Heart right ventricle (tissue), 16 donors: ENCODE measurements around the gene GOLT1A. TPM values are rescaled to one million over a fixed set of nuclear protein-coding genes. Genes with fewer than 3 reads are reported as not detected.
"Not testable (repeated sequence)": the region's sequence is repeated elsewhere in the genome, so short reads cannot be mapped to it uniquely, and the experiment has no call there.

Experiments
- ATAC-seq, 8 donors: fragments of 200-7000 bp; cut with Tn5 transposase; one replicate each; pipeline ENCODE4 v1.9.1; 2020; ENCODE audit warnings: mild to moderate bottlenecking in 8 of 8, moderate library complexity in 8 of 8, moderate number of reproducible peaks in 1 of 8
- DNase-seq, 2 donors: peaks; one replicate each; pipeline ENCODE4 v3.0.0-alpha.2; 2020
- H3K27ac ChIP-seq, 10 donors: fragments of 200-600 bp; sonication (generic) in 2 of 10; one replicate each; pipeline versions ENCODE4 v1.5.0 to v1.8.0; 2020 to 2022; ENCODE audit warnings: mild to moderate bottlenecking in 3 of 10
- H3K27me3 ChIP-seq, 7 donors: fragments of 200-600 bp; one replicate each; pipeline ENCODE4 v1.8.0; 2021 to 2022; ENCODE audit warnings: mild to moderate bottlenecking in 2 of 7
- H3K36me3 ChIP-seq, 9 donors: fragments of 200-600 bp; sonication (generic) in 1 of 9; one replicate each; pipeline versions ENCODE4 v1.5.0 to v1.8.0; 2020 to 2022; ENCODE audit warnings: mild to moderate bottlenecking in 2 of 9
- H3K4me1 ChIP-seq, 9 donors: fragments of 200-600 bp; sonication (generic) in 1 of 9; one replicate each; pipeline versions ENCODE4 v1.5.0 to v1.8.0; 2020 to 2022; ENCODE audit warnings: mild to moderate bottlenecking in 4 of 9
- H3K4me3 ChIP-seq, 10 donors: fragments of 200-600 bp; sonication (generic) in 2 of 10; one replicate each; pipeline versions ENCODE4 v1.5.0 to v1.8.0; 2020 to 2022; ENCODE audit warnings: mild to moderate bottlenecking in 7 of 10, moderate library complexity in 2 of 10
- H3K9me3 ChIP-seq, 11 donors: fragments of 200-600 bp in 10 of 11; sonication (generic) in 2 of 11; one replicate each; pipeline versions ENCODE4 v1.5.0 to v1.8.0; 2013 to 2022; ENCODE audit warnings: mild to moderate bottlenecking in 2 of 11, control low read depth in 1 of 11, moderate library complexity in 1 of 11
- CTCF ChIP-seq, 9 donors: fragments of 200-600 bp; sonication (generic) in 2 of 9; IDR thresholded peaks; one replicate each; pipeline versions ENCODE4 v1.5.0 to v1.8.0; 2021 to 2022; ENCODE audit warnings: antibody characterized with exemption in 9 of 9, mild to moderate bottlenecking in 5 of 9, moderate library complexity in 1 of 9
- WGBS, 2 donors: extraction: QIAGEN DNeasy Blood & Tissue Kit; methylation state at CpG; one replicate each; pipeline ENCODE4 v1.1.7; 2013; ENCODE audit warnings: inconsistent platforms in 1 of 2; 5-methylcytosine and 5-hydroxymethylcytosine counted together
- intact Hi-C, 10 donors: fragments of 100-400 bp; cut with DNase I; formaldehyde crosslinking; loops; one replicate each; pipeline versions ENCODE4 v1.11.1 to v1.14.2; 2022
- polyA plus RNA-seq, 2 donors: library from polyadenylated mRNA; stranded (reverse); fragments of 200-250 nt; gene quantifications; one replicate each; pipeline ENCODE4 v1.2.3, GENCODE V29; 2013
- total RNA-seq, 10 donors: library from RNA; stranded (reverse); fragmentation: NEBNext Ultra II Directional in 3 of 10; extraction: Animal tissue kit (Norgen Biotek cat#: 25700) in 3 of 10; gene quantifications; one replicate each; pipeline versions ENCODE4 v1.2.1 to v1.2.4, GENCODE V29; 2021 to 2023
- donor health status: Arrhythmogenic right ventricular cardiomyopathy.
- donor health status: ischemic (EF 13 %, LVEDD 7.1; RV severe dilation, severe dysfunction).
- donor health status: healthy with polysubstance abuse.
- donor health status: DM: no; HTN: yes; CAD: no.
- donor health status: DM: no; HTN: no; CAD: no.
- donor health status: ischemic (EF 25% LVEDD 6.9; RV normal size, moderate dysfunction).
- donor health status: ischemic (EF 25% LVEDD 5.7; RV mildly dilated, moderate dysfunction).
- donor health status: healthy.
- donor health status: DM: yes; HTN: yes; CAD: no.
- donor health status: Ischemic cardiomyopathy.
- donor health status: ischemic (EF 35%, LVEDD 5.7; RV mildly dilated, moderate dysfunction).
- donor health status: nonischemic (EF 11% LVEDD 7.7; RV severe dilation, severe dysfunction).
- donor health status: DM: yes; HTN: yes; CAD: no.
- donor health status: PGD.
- donor health status: ischemic (EF 29% LVEDD 5.4; RV normal size, mild dysfunction).
- donor health status: nonischemic (EF 23%, LVEDD 6.1; RV moderate dilation, normal function).

The GOLT1A gene
- total and polyA plus RNA-seq, 12 donors, result 0.43 TPM; not detected in 11

- intact Hi-C loops, result loop anchor here in 1 of 10 donors (10.0 kb wide), 1 partner anchor 55 kb away; no protein-coding TSS in a partner anchor
- WGBS, 2 donors, result 72 to 77% methylated on average over 1 of the region's 1 CpG
- no peak for ATAC-seq
Measured at GRCh38 chr1:204240233-204240632, 26.4 kb upstream of the GOLT1A start.

GRCh38 chr1:204239401-204239800 is 25.6 kb upstream of the GOLT1A start:
- peaks cover 0 to 92% (median 0%) of the 10 kb centered on the region in 9 donors for H3K36me3 ChIP-seq
- ATAC-seq, H3K4me1 ChIP-seq, intact Hi-C loops, H3K27me3 ChIP-seq, H3K9me3 ChIP-seq, H3K27ac ChIP-seq, H3K4me3 ChIP-seq, DNase-seq: not testable (repeated sequence)
- WGBS, 2 donors, result 83% methylated on average over 3 of the region's 3 CpGs

More at GRCh38 chr1:204240233-204240632, 26.4 kb upstream of the GOLT1A start:
- no peak for TF ChIP-seq CTCF (IDR thresholded peaks at IDR 0.05)
- H3K4me3 ChIP-seq, result no peak overlapping the region
- DNase-seq, result no peak
- no peaks in the 10 kb centered on the region for H3K4me1 ChIP-seq
- H3K27ac ChIP-seq, result no peak overlapping the region
- H3K9me3 ChIP-seq, result no peaks in the 10 kb centered on the region
- H3K27me3 ChIP-seq, result no peaks in the 10 kb centered on the region
- H3K36me3 ChIP-seq, result peaks cover 0 to 97% (median 0%) of the 10 kb centered on the region in 9 donors

- H3K9me3 ChIP-seq, intact Hi-C loops, H3K27me3 ChIP-seq, H3K4me1 ChIP-seq, DNase-seq, H3K27ac ChIP-seq, ATAC-seq, H3K4me3 ChIP-seq: not testable (repeated sequence)
- peaks cover 0 to 93% (median 0%) of the 10 kb centered on the region in 9 donors for H3K36me3 ChIP-seq
- WGBS, 2 donors, result 91 to 100% methylated on average over 2 of the region's 2 CpGs
Measured at GRCh38 chr1:204238520-204238919, 24.7 kb upstream of the GOLT1A start.

- H3K27ac ChIP-seq, H3K4me1 ChIP-seq, DNase-seq, intact Hi-C loops, H3K27me3 ChIP-seq, H3K4me3 ChIP-seq, ATAC-seq, H3K9me3 ChIP-seq: not testable (repeated sequence)
- H3K36me3 ChIP-seq, result peaks cover 0 to 91% (median 0%) of the 10 kb centered on the region in 9 donors
- WGBS, 2 donors, result 98 to 100% methylated on average over 1 of the region's 1 CpG
Measured at GRCh38 chr1:204237515-204237914, 23.7 kb upstream of the GOLT1A start.

- DNase-seq (no peak), ATAC-seq (peak in 7 of 8 donors; percentile 37 to 71 (median 64))
- Histone ChIP-seq H3K4me3 (no peak overlapping the region), H3K27ac (peak overlapping the region in 1 of 10 donors; percentile 51), H3K27me3 (no peaks in the 10 kb centered on the region), H3K9me3 (peaks cover 0 to 6% (median 0%) of the 10 kb centered on the region in 11 donors), H3K36me3 (peaks cover 0 to 87% (median 11%) of the 10 kb centered on the region in 9 donors), H3K4me1 (peaks cover 0 to 3% (median 0%) of the 10 kb centered on the region in 9 donors)
- intact Hi-C loops, result no loop called here
- TF ChIP-seq CTCF (IDR thresholded peaks at IDR 0.05), result no peak
Measured at GRCh38 chr1:204232526-204232925, 18.7 kb upstream of the GOLT1A start.

GRCh38 chr1:204230211-204230610 is 16.4 kb upstream of the GOLT1A start:
- no peak for DNase-seq
- H3K27ac ChIP-seq, result no peak overlapping the region

More at GRCh38 chr1:204230211-204230610, 16.4 kb upstream of the GOLT1A start:
- peaks cover 0 to 84% (median 11%) of the 10 kb centered on the region in 9 donors for H3K36me3 ChIP-seq
- no peaks in the 10 kb centered on the region for H3K27me3 ChIP-seq
- peaks cover 0 to 3% (median 0%) of the 10 kb centered on the region in 9 donors for H3K4me1 ChIP-seq
- TF ChIP-seq CTCF (IDR thresholded peaks at IDR 0.05), result no peak
- peaks cover 0 to 6% (median 0%) of the 10 kb centered on the region in 11 donors for H3K9me3 ChIP-seq
- intact Hi-C loops, result no loop called here
- no peak overlapping the region for H3K4me3 ChIP-seq
- 97% methylated on average over 14 of the region's 14 CpGs for WGBS, 2 donors
- ATAC-seq, result no peak
